HEK293T (cell line): ENCODE measurements around the gene KCNJ10.

Experiments
- CTCF ChIA-PET: fragments of 350-600 bp; formaldehyde crosslinking; extraction: SDS; loops from one replicate; lab custom pipeline; 2021; ENCODE audit warnings: antibody characterized with exemption, inconsistent platforms; lab: Yijun Ruan, JAX
- POLR2A ChIA-PET: fragments of 350-600 bp; formaldehyde crosslinking; extraction: SDS; loops from one replicate; lab custom pipeline; 2020; ENCODE audit warnings: antibody characterized with exemption, inconsistent platforms; lab: Yijun Ruan, JAX
- DNase-seq: peaks from one replicate; pipeline ENCODE4 v3.0.0; 2012; ENCODE audit warnings: mixed read lengths; ENCODE audit errors: extremely low spot score
- ARNT ChIP-seq: fragments of 450-650 bp; IDR thresholded peaks from 2 replicates; pipeline ENCODE4 v1.6.1; 2017; ENCODE audit warnings: mild to moderate bottlenecking
- BHLHE40 ChIP-seq: fragments of 450-650 bp; IDR thresholded peaks from 2 replicates; pipeline ENCODE4 v1.6.1; 2016; ENCODE audit warnings: mild to moderate bottlenecking, moderate library complexity, borderline replicate concordance
- CTBP1 ChIP-seq: fragments of 450-650 bp; IDR thresholded peaks from 2 replicates; pipeline ENCODE4 v1.6.1; 2016; ENCODE audit warnings: borderline replicate concordance
- ELF4 ChIP-seq: fragments of 450-650 bp; IDR thresholded peaks from 2 replicates; pipeline ENCODE4 v1.6.1; 2017; ENCODE audit warnings: antibody characterized with exemption
- FOXA1 ChIP-seq: fragments of 450-650 bp; IDR thresholded peaks from 2 replicates; pipeline ENCODE4 v1.6.1; 2016; ENCODE audit warnings: mild to moderate bottlenecking
- FOXK2 ChIP-seq: fragments of 450-650 bp; IDR thresholded peaks from 2 replicates; pipeline ENCODE4 v1.6.1; 2016; ENCODE audit warnings: mild to moderate bottlenecking
- FOXM1 ChIP-seq: fragments of 450-650 bp; IDR thresholded peaks from 2 replicates; pipeline ENCODE4 v1.6.1; 2017; ENCODE audit warnings: mild to moderate bottlenecking, borderline replicate concordance
- HDGF ChIP-seq: fragments of 450-650 bp; IDR thresholded peaks from 2 replicates; pipeline ENCODE4 v1.6.1; 2017; ENCODE audit warnings: antibody characterized with exemption, borderline replicate concordance
- L3MBTL2 ChIP-seq: fragments of 450-650 bp; conservative IDR thresholded peaks from 2 replicates; pipeline ENCODE4 v1.6.1; 2016; ENCODE audit warnings: mild to moderate bottlenecking
- LEF1 ChIP-seq: fragments of 450-650 bp; IDR thresholded peaks from 2 replicates; pipeline ENCODE4 v1.6.1; 2017; ENCODE audit warnings: mild to moderate bottlenecking, borderline replicate concordance
- NFRKB ChIP-seq: fragments of 450-650 bp; IDR thresholded peaks from 2 replicates; pipeline ENCODE4 v1.6.1; 2016; ENCODE audit warnings: mild to moderate bottlenecking, moderate library complexity
- SP1 ChIP-seq: fragments of 450-650 bp; IDR thresholded peaks from 2 replicates; pipeline ENCODE4 v1.6.1; 2017
- SUZ12 ChIP-seq: fragments of 450-650 bp; IDR thresholded peaks from 2 replicates; pipeline ENCODE4 v1.6.1; 2016; ENCODE audit warnings: mild to moderate bottlenecking
- TARDBP ChIP-seq: fragments of 450-650 bp; IDR thresholded peaks from 2 replicates; pipeline ENCODE4 v1.6.1; 2016
- ZNF384 ChIP-seq: fragments of 450-650 bp; IDR thresholded peaks from 2 replicates; pipeline ENCODE4 v1.6.1; 2016
- TF ChIP-seq, protein P1 (sequence below): fragments of 450-650 bp; IDR thresholded peaks from 2 replicates; pipeline ENCODE4 v1.6.1; 2016

Gene KCNJ10

DNA sequence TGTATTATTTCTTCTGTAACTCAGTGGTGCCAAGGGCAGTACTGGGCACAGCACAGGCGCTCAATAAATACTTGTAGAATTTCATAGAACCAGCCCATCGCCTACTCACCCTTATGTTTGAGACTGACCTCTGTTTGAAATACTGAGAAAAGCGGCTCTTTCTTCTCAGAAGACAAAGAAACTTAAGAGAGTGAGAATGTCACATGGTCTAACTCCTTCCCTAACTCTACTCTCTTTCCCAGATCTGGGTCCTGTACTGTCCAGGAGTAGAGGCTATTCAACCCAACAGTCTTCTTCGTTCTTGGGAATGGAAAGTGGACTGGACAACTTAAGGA lies 24.3 kb upstream of the KCNJ10 start:
- no peak for TF ChIP-seq SP1
- no peak for TF ChIP-seq L3MBTL2
- no peak for TF ChIP-seq HDGF
- TF ChIP-seq BHLHE40: no peak
- no peak for TF ChIP-seq CTBP1
- TF ChIP-seq FOXK2: no peak
- no peak for TF ChIP-seq ELF4
- TF ChIP-seq FOXA1: no peak
- no peak for TF ChIP-seq TARDBP
- TF ChIP-seq, protein P1, sequence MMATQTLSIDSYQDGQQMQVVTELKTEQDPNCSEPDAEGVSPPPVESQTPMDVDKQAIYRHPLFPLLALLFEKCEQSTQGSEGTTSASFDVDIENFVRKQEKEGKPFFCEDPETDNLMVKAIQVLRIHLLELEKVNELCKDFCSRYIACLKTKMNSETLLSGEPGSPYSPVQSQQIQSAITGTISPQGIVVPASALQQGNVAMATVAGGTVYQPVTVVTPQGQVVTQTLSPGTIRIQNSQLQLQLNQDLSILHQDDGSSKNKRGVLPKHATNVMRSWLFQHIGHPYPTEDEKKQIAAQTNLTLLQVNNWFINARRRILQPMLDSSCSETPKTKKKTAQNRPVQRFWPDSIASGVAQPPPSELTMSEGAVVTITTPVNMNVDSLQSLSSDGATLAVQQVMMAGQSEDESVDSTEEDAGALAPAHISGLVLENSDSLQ: no peak
- no peak for TF ChIP-seq ZNF384
- TF ChIP-seq ARNT: no peak
- CTCF ChIA-PET: interaction anchor here (0.8 kb wide), 1 partner anchor 9 kb away, joined by 4 read pairs; no protein-coding TSS in a partner anchor
- POLR2A ChIA-PET: no interaction called here
- DNase-seq: no peak

DNA sequence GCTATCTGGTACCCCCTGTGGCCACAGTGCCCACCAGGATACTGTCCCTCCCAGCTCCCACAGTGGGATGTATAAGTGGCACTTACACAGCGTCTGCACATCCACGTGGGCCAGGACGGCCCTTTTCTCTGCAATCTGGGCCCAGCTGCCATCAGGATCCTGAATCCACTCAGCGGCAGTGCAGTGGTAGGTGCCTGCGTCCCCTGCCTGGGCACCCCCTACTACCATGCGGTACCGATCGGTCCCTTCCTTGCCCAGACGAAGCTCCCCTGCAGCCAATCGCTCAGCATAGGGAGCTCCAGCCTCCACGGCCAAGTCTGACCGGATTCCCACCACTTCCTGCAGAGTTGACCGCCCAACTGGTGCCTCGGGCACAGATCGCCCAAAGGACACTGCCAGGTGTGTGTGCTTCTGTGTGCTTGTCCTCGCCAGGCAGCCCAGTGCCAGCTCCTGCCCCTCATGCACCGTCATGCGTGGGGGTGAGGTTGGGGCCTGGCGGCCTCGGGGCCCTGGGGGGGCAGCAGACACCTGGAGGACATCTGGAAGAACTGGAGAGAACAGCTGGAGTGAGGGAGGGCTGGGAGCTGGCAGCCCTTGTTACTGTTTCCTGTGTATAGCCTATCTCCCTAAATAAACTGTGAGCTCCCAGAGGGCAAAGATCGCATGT lies 23.8 kb upstream of the KCNJ10 start:
- no peak for DNase-seq
- TF ChIP-seq L3MBTL2: no peak
- no peak for TF ChIP-seq NFRKB
- TF ChIP-seq BHLHE40: no peak
- no peak for TF ChIP-seq LEF1
- no peak for TF ChIP-seq SP1
- no peak for TF ChIP-seq CTBP1
- no peak for TF ChIP-seq FOXM1
- no peak for TF ChIP-seq TARDBP
- TF ChIP-seq FOXA1: no peak
- TF ChIP-seq, protein P1: no peak
- TF ChIP-seq HDGF: no peak
- TF ChIP-seq SUZ12: no peak
- no peak for TF ChIP-seq FOXK2
- TF ChIP-seq ARNT: no peak
- TF ChIP-seq ELF4: no peak
- ChIA-PET CTCF (interaction anchor here (0.8 kb wide), 1 partner anchor 8 kb away, joined by 4 read pairs; no protein-coding TSS in a partner anchor), POLR2A (no interaction called here)

DNA sequence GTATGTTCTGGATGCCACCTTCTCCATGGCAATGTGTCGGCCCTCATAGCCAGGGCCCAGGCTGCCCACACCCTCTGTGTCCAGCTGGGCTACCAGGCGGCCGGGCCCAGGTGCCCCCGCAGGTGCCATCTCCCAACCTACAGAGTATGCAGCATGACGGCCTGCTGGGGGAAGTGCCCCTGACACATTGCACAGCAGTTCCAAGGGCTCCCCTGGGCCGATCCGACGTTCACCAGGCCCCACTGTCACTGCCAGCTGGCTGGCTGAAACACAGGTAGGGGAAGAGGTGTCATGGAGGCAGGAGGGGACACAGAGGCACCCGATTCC lies 23.1 kb upstream of the KCNJ10 start:
- DNase-seq: no peak
- POLR2A ChIA-PET: no interaction called here
- TF ChIP-seq NFRKB (no peak), L3MBTL2 (no peak), ZNF384 (no peak), FOXM1 (no peak), ARNT (no peak), SP1 (no peak), TARDBP (no peak), LEF1 (no peak), CTBP1 (no peak), FOXK2 (no peak)
- CTCF ChIA-PET: no interaction called here

DNA sequence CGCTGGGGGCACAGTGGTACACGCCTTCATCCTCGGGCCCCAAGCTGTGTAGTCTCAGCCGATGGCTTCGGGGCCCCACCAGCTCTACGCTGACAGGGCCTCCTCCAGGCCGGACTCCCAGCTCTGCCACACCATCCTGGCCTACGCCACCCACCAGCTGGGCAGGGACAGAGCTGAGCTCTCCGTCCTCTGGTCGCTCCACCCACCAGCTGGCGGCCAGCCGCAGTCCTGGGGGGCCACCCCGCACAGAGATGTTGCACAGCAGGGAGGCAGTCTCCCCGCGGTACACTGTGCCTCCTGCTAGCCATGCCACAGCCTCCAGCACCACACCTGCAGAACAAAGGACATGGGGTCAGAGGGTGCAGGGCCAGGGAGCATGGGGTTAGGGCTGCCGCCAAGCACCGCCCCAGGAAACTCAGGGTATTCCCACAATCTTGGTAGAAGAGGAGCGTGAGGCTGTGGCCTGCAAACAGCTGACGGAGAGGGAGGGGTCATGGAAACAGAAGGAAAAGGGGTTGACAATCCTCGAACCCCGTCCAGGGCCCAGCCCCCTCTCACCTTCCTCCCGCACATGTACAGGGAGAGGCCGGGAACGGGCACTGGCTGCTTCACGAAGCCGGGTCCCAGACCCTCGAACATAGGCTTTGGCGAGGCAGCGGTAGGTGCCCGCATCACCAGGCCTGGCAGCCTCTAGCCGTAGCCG lies 22.6 kb upstream of the KCNJ10 start:
- TF ChIP-seq ELF4 (no peak), HDGF (no peak), ZNF384 (no peak), ARNT (no peak), FOXM1 (no peak), FOXA1 (no peak), NFRKB (no peak), LEF1 (no peak)
- TF ChIP-seq, protein P1: no peak
- no peak for DNase-seq
- ChIA-PET POLR2A (no interaction called here), CTCF (no interaction called here)

DNA sequence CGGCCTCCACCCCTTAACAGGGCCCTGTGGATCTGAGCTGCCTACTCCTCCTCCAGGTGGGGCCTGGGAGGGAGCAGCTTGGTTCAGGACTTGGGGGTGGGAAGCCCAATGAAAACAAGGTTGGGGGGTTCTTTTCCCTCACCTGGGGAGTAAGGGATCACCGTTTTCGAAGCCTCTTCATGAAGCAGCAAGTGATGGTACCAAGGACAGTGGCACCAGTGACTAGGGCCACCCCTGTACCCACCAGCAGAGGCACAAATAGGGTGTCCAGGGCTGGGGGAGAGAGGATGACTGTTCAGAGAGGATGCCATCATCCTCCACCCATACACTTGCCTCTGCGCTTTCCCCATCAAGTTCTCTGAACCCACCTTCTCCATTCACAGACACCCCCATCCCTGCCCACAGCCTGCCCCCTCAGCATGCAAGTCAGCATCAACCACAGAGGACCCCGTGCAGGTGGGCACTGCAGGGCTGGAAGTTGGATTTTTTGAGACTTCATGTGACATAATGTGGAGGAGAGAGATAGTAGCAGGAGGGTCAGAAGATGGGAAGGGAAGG lies 21.8 kb upstream of the KCNJ10 start:
- ChIA-PET POLR2A (no interaction called here), CTCF (no interaction called here)
- no peak for DNase-seq
- TF ChIP-seq ARNT (no peak), L3MBTL2 (no peak), SP1 (no peak), LEF1 (no peak), BHLHE40 (no peak), TARDBP (no peak)
- TF ChIP-seq, protein P1: no peak

DNA sequence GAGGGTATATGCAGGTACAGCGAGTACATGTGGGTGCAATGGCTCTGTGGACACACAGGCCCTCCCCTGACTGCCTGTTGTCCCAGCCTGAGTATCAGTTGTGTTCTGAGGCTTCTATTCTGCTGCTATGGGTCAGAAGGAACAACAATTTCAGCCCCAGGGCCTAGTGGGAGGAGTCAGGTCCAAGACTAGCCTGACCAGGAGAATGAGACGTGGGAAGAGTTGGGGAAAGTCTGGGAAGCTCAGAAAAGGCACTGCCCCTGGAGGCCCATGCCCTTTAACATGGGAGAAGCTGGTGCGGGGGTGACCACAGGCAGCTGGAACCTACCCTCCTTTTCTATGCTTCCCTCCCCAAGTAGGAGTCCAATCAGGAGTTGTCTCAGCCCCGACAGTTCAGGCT lies 20.8 kb upstream of the KCNJ10 start:
- ChIA-PET POLR2A (no interaction called here), CTCF (no interaction called here)
- no peak for TF ChIP-seq ARNT
- no peak for TF ChIP-seq SUZ12
- no peak for TF ChIP-seq FOXA1
- DNase-seq: no peak
